Lower lobe of right lung (tissue), 2 donors: ENCODE measurements around the gene ALPI. TPM values are rescaled to one million over a fixed set of nuclear protein-coding genes. Genes with fewer than 3 reads are reported as not detected.

Experiments used
- ATAC-seq, 2 donors: fragments of 200-7000 bp; cut with Tn5 transposase; one replicate each; pipeline ENCODE4 v1.9.1; 2020 to 2022; ENCODE audit warnings: mild to moderate bottlenecking in 2 of 2, moderate library complexity in 2 of 2
- DNase-seq: peaks from one replicate; pipeline ENCODE4 v3.0.0-alpha.2; 2020
- H3K27ac ChIP-seq: fragments of 200-600 bp; one replicate; pipeline ENCODE4 v1.8.0; 2022
- H3K27me3 ChIP-seq: fragments of 200-600 bp; one replicate; pipeline ENCODE4 v1.8.0; 2022; ENCODE audit warnings: low read depth
- H3K36me3 ChIP-seq: fragments of 200-600 bp; one replicate; pipeline ENCODE4 v1.8.0; 2022; ENCODE audit warnings: mild to moderate bottlenecking
- H3K4me1 ChIP-seq: fragments of 200-600 bp; one replicate; pipeline ENCODE4 v1.8.0; 2022
- H3K4me3 ChIP-seq: fragments of 200-600 bp; one replicate; pipeline ENCODE4 v1.8.0; 2022; ENCODE audit warnings: mild to moderate bottlenecking
- H3K9me3 ChIP-seq: fragments of 200-600 bp; one replicate; pipeline ENCODE4 v1.8.0; 2022
- intact Hi-C: fragments of 100-400 bp; cut with DNase I; formaldehyde crosslinking; loops from one replicate; pipeline ENCODE4 v1.11.0; 2022
- total RNA-seq: library from RNA; stranded (reverse); fragmentation: NEBNext Ultra II Directional; extraction: Animal tissue kit (Norgen Biotek cat#: 25700); gene quantifications from one replicate; pipeline ENCODE4 v1.2.1, GENCODE V29; 2021
- TF ChIP-seq, protein P1 (sequence below): fragments of 200-600 bp; IDR thresholded peaks from one replicate; pipeline ENCODE4 v1.8.0; 2022; ENCODE audit warnings: antibody characterized with exemption, mild to moderate bottlenecking
- donor health status: DM: no; HTN: yes; CAD: no; lungs with severe emphysema.

Gene ALPI
- total RNA-seq, 1 donor from 2014 or later: not detected

GRCh38 chr2:232436381-232437194 is 19.4 kb upstream of the ALPI start:
- H3K9me3 ChIP-seq: no peaks in the 10 kb centered on the region
- no peak overlapping the region for H3K4me3 ChIP-seq
- H3K27ac ChIP-seq: no peak overlapping the region
- ATAC-seq: no peak
- no peaks in the 10 kb centered on the region for H3K36me3 ChIP-seq
- peaks cover 4% of the 10 kb centered on the region for H3K27me3 ChIP-seq
- peak; percentile 29 for DNase-seq
- intact Hi-C loops: no loop called here
- TF ChIP-seq, protein P1, sequence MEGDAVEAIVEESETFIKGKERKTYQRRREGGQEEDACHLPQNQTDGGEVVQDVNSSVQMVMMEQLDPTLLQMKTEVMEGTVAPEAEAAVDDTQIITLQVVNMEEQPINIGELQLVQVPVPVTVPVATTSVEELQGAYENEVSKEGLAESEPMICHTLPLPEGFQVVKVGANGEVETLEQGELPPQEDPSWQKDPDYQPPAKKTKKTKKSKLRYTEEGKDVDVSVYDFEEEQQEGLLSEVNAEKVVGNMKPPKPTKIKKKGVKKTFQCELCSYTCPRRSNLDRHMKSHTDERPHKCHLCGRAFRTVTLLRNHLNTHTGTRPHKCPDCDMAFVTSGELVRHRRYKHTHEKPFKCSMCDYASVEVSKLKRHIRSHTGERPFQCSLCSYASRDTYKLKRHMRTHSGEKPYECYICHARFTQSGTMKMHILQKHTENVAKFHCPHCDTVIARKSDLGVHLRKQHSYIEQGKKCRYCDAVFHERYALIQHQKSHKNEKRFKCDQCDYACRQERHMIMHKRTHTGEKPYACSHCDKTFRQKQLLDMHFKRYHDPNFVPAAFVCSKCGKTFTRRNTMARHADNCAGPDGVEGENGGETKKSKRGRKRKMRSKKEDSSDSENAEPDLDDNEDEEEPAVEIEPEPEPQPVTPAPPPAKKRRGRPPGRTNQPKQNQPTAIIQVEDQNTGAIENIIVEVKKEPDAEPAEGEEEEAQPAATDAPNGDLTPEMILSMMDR: no peak
- no peaks in the 10 kb centered on the region for H3K4me1 ChIP-seq

DNA sequence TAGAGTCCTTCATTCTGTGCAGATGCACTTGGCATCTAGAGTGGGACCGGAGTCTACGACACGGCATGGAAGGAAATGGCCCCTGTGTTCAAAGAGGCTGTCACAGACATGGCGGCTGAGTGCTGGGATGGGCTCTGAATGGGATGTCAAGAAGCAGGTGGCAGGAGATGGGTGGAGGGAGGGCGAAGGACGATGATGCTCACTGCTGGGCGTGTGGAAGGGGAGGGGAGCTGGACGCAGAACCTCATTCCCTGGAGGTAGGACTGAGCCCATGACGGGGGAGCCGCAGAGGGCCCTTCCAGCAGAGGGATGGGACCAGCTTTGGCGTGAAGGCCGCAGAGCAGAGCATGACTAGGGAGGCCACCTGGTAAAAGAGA is 18.8 kb upstream of the ALPI start:
- H3K27me3 ChIP-seq: peaks cover 4% of the 10 kb centered on the region
- ATAC-seq (no peak), DNase-seq (peak; percentile 37)
- H3K27ac ChIP-seq: no peak overlapping the region
- no peak overlapping the region for H3K4me3 ChIP-seq
- TF ChIP-seq, protein P1: no peak
- intact Hi-C loops: no loop called here
- H3K36me3 ChIP-seq: no peaks in the 10 kb centered on the region
- H3K9me3 ChIP-seq: no peaks in the 10 kb centered on the region
- no peaks in the 10 kb centered on the region for H3K4me1 ChIP-seq

GRCh38 chr2:232438091-232438490 is 17.9 kb upstream of the ALPI start:
- H3K4me3 ChIP-seq: no peak overlapping the region
- no peak for ATAC-seq
- TF ChIP-seq, protein P1: no peak
- intact Hi-C loops: no loop called here
- H3K27me3 ChIP-seq: peaks cover 4% of the 10 kb centered on the region
- H3K36me3 ChIP-seq: no peaks in the 10 kb centered on the region
- H3K9me3 ChIP-seq: no peaks in the 10 kb centered on the region
- no peak overlapping the region for H3K27ac ChIP-seq
- peak; percentile 34 for DNase-seq
- no peaks in the 10 kb centered on the region for H3K4me1 ChIP-seq

GRCh38 chr2:232438951-232439757 is 16.8 kb upstream of the ALPI start:
- intact Hi-C loops: no loop called here
- peak; percentile 73 to 81 for ATAC-seq
- Histone ChIP-seq H3K27ac (no peak overlapping the region), H3K27me3 (peaks cover 5% of the 10 kb centered on the region), H3K9me3 (no peaks in the 10 kb centered on the region), H3K36me3 (no peaks in the 10 kb centered on the region), H3K4me1 (no peaks in the 10 kb centered on the region), H3K4me3 (no peak overlapping the region)
- DNase-seq: peak; percentile 48
- TF ChIP-seq, protein P1: peak; percentile 62

DNA sequence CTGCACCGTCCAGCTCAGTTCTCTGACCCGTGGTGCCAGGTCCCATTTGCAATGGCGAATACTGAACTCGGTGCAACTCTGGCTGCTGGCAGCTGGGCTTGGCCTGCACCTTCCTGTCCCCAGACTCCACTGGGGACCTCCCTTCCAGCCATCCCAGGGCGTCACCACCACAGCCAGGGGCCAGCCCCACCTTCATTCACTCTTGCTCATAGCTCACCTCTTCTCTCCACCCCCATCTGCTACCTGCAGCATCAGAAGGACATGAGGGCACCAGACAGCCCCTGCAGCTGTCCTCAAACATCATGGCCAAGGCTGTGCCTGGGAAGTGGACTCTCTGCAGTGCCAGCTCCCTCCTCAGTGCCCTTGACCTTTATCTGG is 16.2 kb upstream of the ALPI start:
- peaks cover 10% of the 10 kb centered on the region for H3K27me3 ChIP-seq
- TF ChIP-seq, protein P1: peak; percentile 40
- no peaks in the 10 kb centered on the region for H3K36me3 ChIP-seq
- DNase-seq: peak; percentile 18
- H3K4me3 ChIP-seq: no peak overlapping the region
- no peak overlapping the region for H3K27ac ChIP-seq
- intact Hi-C loops: no loop called here
- no peaks in the 10 kb centered on the region for H3K4me1 ChIP-seq
- peak in 1 of 2 donors; percentile 5 for ATAC-seq
- no peaks in the 10 kb centered on the region for H3K9me3 ChIP-seq
